ENCODE data around the gene PRKCD. TPM values are rescaled to one million over a fixed set of nuclear protein-coding genes. Genes with fewer than 3 reads are reported as not detected.

Gene PRKCD
- total RNA-seq, 2 experiments from 2014 or later = 20.6 to 21.4 TPM

DNA sequence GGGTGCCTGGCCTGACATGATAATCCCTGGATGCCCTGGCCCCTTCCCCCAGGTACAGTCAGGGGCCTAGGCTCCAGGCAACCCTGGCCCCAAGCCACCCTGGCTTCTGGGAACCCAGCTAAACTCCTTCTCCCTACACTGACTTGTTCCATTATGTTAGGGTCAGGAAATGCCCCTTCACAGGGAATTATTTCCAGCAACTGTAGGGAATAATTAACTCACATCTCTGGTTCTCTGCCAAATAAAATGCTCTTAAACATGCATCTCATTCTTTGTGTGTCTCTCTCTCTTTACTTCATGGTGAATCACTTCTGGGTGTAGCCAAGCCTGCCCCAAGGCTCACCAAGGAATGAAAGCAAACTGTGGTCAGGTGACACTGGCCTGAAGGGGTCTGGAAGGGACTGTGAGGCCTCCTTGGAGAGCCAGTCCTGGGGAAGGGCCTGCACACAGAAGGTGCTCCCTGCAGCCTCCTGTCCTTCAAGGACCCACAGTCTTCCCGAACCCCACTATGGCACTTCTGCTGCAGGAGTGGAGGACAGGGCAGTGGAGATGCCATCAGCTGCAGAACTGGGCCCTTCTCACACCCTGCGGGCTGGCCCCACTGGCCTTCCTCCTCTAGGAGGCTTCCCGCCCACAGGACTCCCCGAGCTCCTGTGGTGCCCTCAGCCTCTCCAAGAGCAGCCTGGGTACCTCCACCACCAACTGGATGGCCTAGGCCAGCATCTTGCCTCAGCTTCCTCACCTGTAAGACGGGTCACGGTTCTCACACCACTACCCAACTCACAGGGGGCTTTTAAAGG lies 77.2 kb downstream of the PRKCD start:
- CTCF ChIA-PET = interaction anchor here (0.6 kb wide), 1 partner anchor 204 kb away, joined by 3 read pairs; no protein-coding TSS in a partner anchor

DNA sequence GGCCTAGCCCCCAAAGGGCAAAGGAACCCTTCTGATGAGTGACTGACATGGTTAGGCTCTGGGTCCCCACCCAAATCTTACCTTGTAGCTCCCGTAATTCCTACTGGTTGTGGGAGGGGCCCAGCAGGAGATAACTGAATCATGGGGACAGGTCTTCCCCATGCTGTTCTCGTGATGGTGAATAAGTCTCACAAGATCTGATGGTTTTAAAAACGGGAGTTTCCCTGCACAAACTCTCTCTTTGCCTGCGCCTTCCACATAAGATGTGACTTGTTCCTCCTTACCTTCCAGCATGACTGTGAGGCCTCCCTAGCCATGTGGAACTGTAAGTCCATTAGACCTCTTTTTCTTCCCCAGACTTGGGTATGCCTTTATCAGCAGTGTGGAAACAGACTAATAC lies 77.9 kb downstream of the PRKCD start:
- CTCF ChIA-PET = interaction anchor here (0.6 kb wide), 1 partner anchor 205 kb away, joined by 3 read pairs; no protein-coding TSS in a partner anchor

More for the DNA sequence above, 77.2 kb downstream of the PRKCD start:
- POLR2A ChIA-PET = no interaction called here

DNA sequence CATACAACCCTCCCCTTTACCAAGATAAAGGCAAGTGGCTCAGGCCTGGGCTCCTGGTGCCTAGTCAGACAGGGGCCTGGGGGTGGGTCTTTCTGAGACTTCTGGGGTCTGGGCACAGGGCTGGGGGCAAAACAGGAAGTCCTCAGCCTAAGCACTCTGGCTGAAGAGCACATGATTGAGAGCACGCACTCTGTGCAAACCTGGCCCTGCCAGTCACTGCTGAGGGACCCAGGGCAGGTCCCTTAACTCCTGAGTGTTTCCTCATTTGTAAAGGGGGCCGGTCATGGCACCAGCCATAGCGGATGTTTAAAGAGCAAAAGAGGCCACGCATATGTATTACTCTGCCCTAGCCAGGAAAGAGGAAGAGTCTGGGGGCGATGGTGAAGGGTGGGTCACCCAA lies 78.8 kb downstream of the PRKCD start:
- CTCF ChIA-PET = no interaction called here
- POLR2A ChIA-PET = no interaction called here

More for the DNA sequence above, 77.9 kb downstream of the PRKCD start:
- POLR2A ChIA-PET = no interaction called here

DNA sequence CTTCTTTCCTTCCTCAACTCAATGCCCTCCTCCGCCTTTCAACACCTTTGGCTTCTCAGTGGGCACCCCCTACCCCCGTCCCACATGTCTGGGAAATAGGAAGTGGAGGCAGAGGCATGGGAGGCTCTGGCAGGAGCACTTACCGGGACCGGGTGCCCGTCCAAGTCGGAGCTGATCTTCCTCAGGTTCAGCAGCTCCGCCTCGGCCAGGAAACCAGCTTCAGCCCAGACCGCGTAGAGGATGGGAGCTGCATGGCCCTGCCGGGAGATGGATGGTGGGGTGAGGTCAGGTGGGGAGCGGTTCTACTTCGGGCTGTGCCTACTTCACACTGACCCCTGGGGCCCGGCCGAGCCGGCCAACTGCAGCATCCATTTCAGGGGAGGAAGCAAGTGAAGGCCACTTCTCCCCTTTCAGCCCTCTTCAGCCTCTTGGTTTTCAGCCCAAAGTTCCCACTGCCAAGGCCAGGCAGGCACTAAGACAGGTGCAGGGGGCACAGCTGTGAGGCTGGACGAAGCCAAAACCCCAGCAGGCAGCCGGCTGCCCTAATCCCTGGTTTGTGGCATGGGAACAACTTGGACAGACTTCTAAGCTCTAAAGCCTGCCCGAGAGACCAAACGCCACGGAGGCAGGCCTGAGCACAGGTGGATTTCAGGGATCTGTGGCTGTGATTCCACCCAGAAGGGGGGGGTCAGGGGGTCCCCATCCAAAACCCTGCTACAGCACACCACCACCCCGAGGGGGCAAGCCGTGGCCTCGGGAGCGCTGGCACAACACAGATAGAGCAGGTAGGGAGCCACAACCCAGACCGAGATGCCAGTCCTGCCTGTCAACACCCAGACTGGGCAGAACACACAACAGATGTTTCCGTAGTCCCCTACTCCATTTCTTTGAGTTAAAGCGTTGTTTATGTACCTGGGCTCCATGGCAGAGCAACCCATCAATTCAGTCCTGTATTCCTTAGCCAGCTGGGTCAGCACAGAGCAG lies 80.3 kb downstream of the PRKCD start:
- POLR2A ChIA-PET = no interaction called here
- CTCF ChIA-PET = no interaction called here

DNA sequence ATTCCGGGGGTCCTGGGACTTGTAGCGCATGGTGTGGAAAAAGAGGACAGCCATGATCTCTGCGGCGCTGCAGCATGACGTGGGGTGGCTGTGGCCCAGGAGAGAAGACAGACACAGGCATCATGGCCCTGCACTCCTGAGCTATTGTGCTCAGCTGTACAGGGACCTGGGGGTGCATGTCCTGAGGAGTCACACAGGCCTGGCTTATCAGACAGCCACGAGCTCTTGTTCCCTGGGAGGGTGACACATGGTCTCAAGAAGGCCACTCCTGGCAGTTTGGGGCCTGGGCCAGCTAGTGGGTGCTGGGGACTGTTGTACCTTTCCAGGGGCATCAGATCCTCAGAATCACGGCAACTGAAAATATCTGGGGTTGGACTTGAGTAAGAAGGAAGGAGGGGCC lies 81.1 kb downstream of the PRKCD start:
- ChIA-PET CTCF (interaction anchor here (1.3 kb wide), 1 partner anchor 22 kb away, joined by 5 read pairs; no protein-coding TSS in a partner anchor), POLR2A (no interaction called here)

Other genes with a start within 250 kb of the PRKCD start
- 10 to 100 TPM; 17.4 to 20.3 TPM for gene SFMBT1, start 115.1 kb upstream of the PRKCD start, total RNA-seq
- 10 to 100 TPM; 55.3 to 58.1 TPM for gene RFT1, start 30.8 kb upstream of the PRKCD start, total RNA-seq
- 100 to 1,000 TPM; 209 to 214 TPM for gene TKT, start 94.8 kb downstream of the PRKCD start, total RNA-seq
- 10 to 100 TPM; 37.9 to 40.5 TPM for gene DCP1A, start 186.3 kb downstream of the PRKCD start, total RNA-seq

Data from activated CD8-positive, alpha-beta memory T cell treated with anti-CD3 and anti-CD28 coated beads for 36 hours (primary cell).